Spleen (tissue), 11 donors: ENCODE results near the gene C1orf35. TPM values are rescaled to one million over a fixed set of nuclear protein-coding genes. Genes with fewer than 3 reads are reported as not detected.

Source experiments
- DNase-seq: peaks from one replicate; pipeline ENCODE4 v3.0.0-alpha.2; 2020
- H3K27ac ChIP-seq, 8 donors: fragments of 200-600 bp; sonication (generic) in 7 of 8; 1 replicate in 4 of 8; 2 replicates in 4 of 8; pipeline versions ENCODE4 v1.5.0 to v1.8.0; 2016 to 2021; ENCODE audit warnings: inconsistent platforms in 4 of 8, mild to moderate bottlenecking in 4 of 8, moderate library complexity in 1 of 8
- H3K27me3 ChIP-seq, 7 donors: fragments of 200-600 bp; sonication (generic) in 6 of 7; replicated peaks in 1 of 7; 1 replicate in 4 of 7; 2 replicates in 3 of 7; pipeline versions ENCODE4 v1.5.0 to v1.8.0; 2016 to 2021; ENCODE audit warnings: inconsistent platforms in 3 of 7, mild to moderate bottlenecking in 1 of 7
- H3K36me3 ChIP-seq, 6 donors: fragments of 200-600 bp; sonication (generic) in 5 of 6; 1 replicate in 4 of 6; 2 replicates in 2 of 6; pipeline versions ENCODE4 v1.5.0 to v1.8.0; 2016 to 2021; ENCODE audit warnings: inconsistent platforms in 2 of 6
- H3K4me1 ChIP-seq, 6 donors: fragments of 200-600 bp; sonication (generic) in 5 of 6; 1 replicate in 3 of 6; 2 replicates in 3 of 6; pipeline versions ENCODE4 v1.5.0 to v1.8.0; 2016 to 2021; ENCODE audit warnings: inconsistent platforms in 3 of 6
- H3K4me3 ChIP-seq, 8 donors: fragments of 200-600 bp; sonication (generic) in 7 of 8; 1 replicate in 4 of 8; 2 replicates in 4 of 8; pipeline versions ENCODE4 v1.5.0 to v1.8.0; 2016 to 2021; ENCODE audit warnings: inconsistent platforms in 4 of 8, mild to moderate bottlenecking in 4 of 8, moderate library complexity in 2 of 8
- H3K9me3 ChIP-seq, 8 donors: fragments of 200-600 bp; sonication (generic) in 7 of 8; 1 replicate in 4 of 8; 2 replicates in 4 of 8; pipeline versions ENCODE4 v1.5.0 to v1.8.0; 2016 to 2021; ENCODE audit warnings: inconsistent platforms in 4 of 8
- CTCF ChIP-seq, 11 experiments: fragments of 200-600 bp in 7 of 11; fragments of 450-650 bp in 4 of 11; sonication (generic) in 4 of 11; IDR thresholded peaks in 8 of 11; conservative IDR thresholded peaks in 3 of 11; 1 replicate in 7 of 11; 2 replicates in 4 of 11; pipeline versions ENCODE4 v1.4.0 to v1.8.0; 2016 to 2021; ENCODE audit warnings: antibody characterized with exemption in 11 of 11, inconsistent platforms in 4 of 11, mild to moderate bottlenecking in 1 of 11
- POLR2A ChIP-seq, 3 donors: fragments of 450-650 bp; IDR thresholded peaks; one replicate each; pipeline ENCODE4 v1.5.1; 2017; ENCODE audit warnings: antibody characterized with exemption in 3 of 3, mild to moderate bottlenecking in 1 of 3
- POLR2AphosphoS5 ChIP-seq, 3 donors: sonication (generic); formaldehyde crosslinking; IDR thresholded peaks; one replicate each; pipeline ENCODE4 v1.5.1; 2017; ENCODE audit warnings: antibody characterized with exemption in 3 of 3
- WGBS, 5 donors: extraction: QIAGEN DNeasy Blood & Tissue Kit in 3 of 5; methylation state at CpG; one replicate each; pipeline versions ENCODE4 v1.1.5 to v1.1.7; 2013 to 2018; 5-methylcytosine and 5-hydroxymethylcytosine counted together
- intact Hi-C: fragments of 100-400 bp; cut with DNase I; formaldehyde crosslinking; loops from one replicate; pipeline ENCODE4 v1.15.0; 2023; ENCODE audit warnings: low total_unique reads
- polyA plus RNA-seq, 3 donors: library from polyadenylated mRNA; stranded (reverse); fragments of 200-250 nt; gene quantifications; one replicate each; pipeline ENCODE4 v1.2.1, GENCODE V29; 2013
- total RNA-seq, 7 donors: library from RNA; depleted of rRNA in 3 of 7; stranded (reverse); fragments of >200 nt in 3 of 7; fragmentation: NEBNext Ultra II Directional in 4 of 7; extraction: Animal tissue kit (Norgen Biotek cat#: 25700) in 4 of 7; gene quantifications; one replicate each; pipeline versions ENCODE4 v1.1.0 to v1.2.1, GENCODE V29; 2016 to 2021
- donor health status: healthy with polysubstance abuse.
- donor health status: DM: no; HTN: no; CAD: no; lungs with moderate emphysema.
- donor health status: DM: no; HTN: no; CAD: no.
- donor health status: Bipolar disorder and iron deficiency.
- donor health status: healthy.
- donor health status: DM: no; HTN: no; CAD: no.
- donor health status: DM: yes; HTN: yes; CAD: no.

C1orf35 gene
- total and polyA plus RNA-seq, 10 donors, result 7.3 to 23.4 (median 12.5) TPM

- H3K27me3 ChIP-seq, result no peaks in the 10 kb centered on the region
- WGBS, 5 donors, result 33 to 48% (median 37%) methylated on average over 15 of the region's 15 CpGs
- H3K36me3 ChIP-seq, result peaks cover 0 to 27% (median 20%) of the 10 kb centered on the region in 6 donors
- H3K4me1 ChIP-seq, result peaks cover 11 to 45% (median 28%) of the 10 kb centered on the region in 6 donors
- H3K27ac ChIP-seq, result peak overlapping the region; percentile 75 to 96 (median 88)
- intact Hi-C loops, result no loop called here
- peak overlapping the region; percentile 66 to 95 (median 90) for H3K4me3 ChIP-seq
- TF ChIP-seq POLR2AphosphoS5 (IDR thresholded peaks at IDR 0.05), result peak in 1 of 3 donors; percentile 21
- TF ChIP-seq POLR2A (IDR thresholded peaks at IDR 0.05), result no peak
- DNase-seq, result no peak
- no peaks in the 10 kb centered on the region for H3K9me3 ChIP-seq
Measured at GRCh38 chr1:228109962-228110488, 6.9 kb upstream of the C1orf35 start.

DNA sequence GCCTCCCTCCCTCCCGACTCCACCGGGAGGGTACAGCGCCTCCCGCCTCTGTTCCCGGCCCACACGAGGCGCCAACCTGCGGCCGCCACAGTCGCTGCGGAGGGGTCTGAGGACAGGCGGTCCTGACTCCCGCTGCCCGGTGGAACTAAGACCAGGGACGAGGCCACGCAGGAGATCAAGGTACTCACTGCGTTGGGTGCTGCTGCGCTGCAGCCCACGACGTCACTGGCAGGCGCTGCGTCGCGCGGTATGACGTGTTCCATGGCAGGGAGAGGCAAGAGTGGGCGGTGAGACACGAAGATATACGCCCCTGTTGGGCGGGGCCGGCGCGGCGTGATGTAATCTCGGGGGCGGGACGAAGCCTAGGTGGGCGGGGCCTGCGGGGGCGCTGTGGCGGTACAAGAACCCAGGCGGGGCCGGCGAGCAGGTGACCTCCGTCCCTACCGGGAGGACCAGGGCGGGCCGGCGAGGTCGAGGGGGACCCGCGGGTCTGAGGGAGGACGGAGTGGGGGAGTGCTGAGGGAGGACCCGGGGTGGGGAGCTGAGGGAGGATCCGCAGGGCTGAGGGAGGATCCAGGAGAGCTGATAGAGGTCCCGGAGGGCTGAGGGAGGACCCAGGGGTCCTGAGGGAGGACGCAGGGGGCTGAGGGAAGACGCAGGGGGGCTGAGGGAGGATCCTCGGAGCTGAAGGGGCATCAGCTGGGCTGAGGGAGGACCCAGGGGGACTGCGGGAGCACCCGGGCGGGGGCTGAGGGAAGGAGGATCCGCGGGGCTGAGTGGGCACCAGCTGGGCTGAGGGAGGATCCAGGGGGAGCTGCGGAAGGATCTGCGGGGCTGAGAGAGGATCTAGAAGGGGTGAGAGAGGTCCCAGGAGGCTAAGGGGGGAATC lies 6.2 kb upstream of the C1orf35 start, which contains the start of gene MRPL55:
MRPL55 (minus strand) TSS at position 227 of the 889 bp plus-strand sequence. CDS start 1,039 bp downstream, outside the sequence.
- peak within 1 kb of the TSS; percentile 66 to 95 (median 90) for H3K4me3 ChIP-seq
- H3K27ac ChIP-seq, result peak within 1 kb of the TSS; percentile 84 to 96 (median 89)
- H3K27me3 ChIP-seq, result no peaks in the 10 kb centered on the region
- intact Hi-C loops, result no loop called here
- peak; percentile 100 for DNase-seq
- 0 to 1% (median 1%) methylated on average over 40 to 66 of the region's 66 CpGs for WGBS, 5 donors
- no peaks in the 10 kb centered on the region for H3K9me3 ChIP-seq
- peak in 6 of 11 experiments; percentile 21 to 58 (median 42) for TF ChIP-seq CTCF (IDR thresholded peaks at IDR 0.05 in 8 of 11, conservative IDR thresholded peaks at IDR 0.05 in 3 of 11)
- peak; percentile 51 to 88 (median 66) for TF ChIP-seq POLR2A (IDR thresholded peaks at IDR 0.05)
- peak; percentile 100 for TF ChIP-seq POLR2AphosphoS5 (IDR thresholded peaks at IDR 0.05)
- H3K4me1 ChIP-seq, result peaks cover 11 to 52% (median 31%) of the 10 kb centered on the region in 6 donors
- peaks cover 0 to 27% (median 20%) of the 10 kb centered on the region in 6 donors for H3K36me3 ChIP-seq

DNA sequence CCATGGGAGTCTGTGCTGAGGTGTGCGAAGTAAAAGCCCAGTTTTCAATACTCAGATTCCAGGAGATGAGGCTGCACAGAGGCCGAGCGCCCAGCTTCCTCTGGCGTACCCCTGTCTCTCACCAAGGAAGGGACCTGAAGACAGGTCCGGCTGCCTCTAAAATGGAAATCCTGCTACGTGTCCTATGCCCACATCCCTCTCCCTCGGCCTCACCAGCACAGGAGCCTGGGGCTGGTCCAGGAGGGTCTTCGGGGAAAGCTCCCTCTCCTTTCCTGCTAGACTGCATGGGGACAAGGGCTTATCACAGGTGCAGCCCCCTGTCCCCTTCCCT lies 5.6 kb upstream of the C1orf35 start:
- H3K36me3 ChIP-seq, result peaks cover 0 to 27% (median 20%) of the 10 kb centered on the region in 6 donors
- no peaks in the 10 kb centered on the region for H3K9me3 ChIP-seq
- DNase-seq, result no peak
- WGBS, 5 donors, result 0 to 6% (median 5%) methylated on average over 3 to 8 of the region's 8 CpGs
- H3K4me3 ChIP-seq, result peak overlapping the region; percentile 66 to 95 (median 90)
- intact Hi-C loops, result no loop called here
- TF ChIP-seq POLR2A (IDR thresholded peaks at IDR 0.05), result no peak
- no peak for TF ChIP-seq POLR2AphosphoS5 (IDR thresholded peaks at IDR 0.05)
- no peak for TF ChIP-seq CTCF (IDR thresholded peaks at IDR 0.05 in 8 of 11, conservative IDR thresholded peaks at IDR 0.05 in 3 of 11)
- H3K27ac ChIP-seq, result peak overlapping the region; percentile 84 to 96 (median 89)
- peaks cover 17 to 59% (median 37%) of the 10 kb centered on the region in 6 donors for H3K4me1 ChIP-seq
- H3K27me3 ChIP-seq, result no peaks in the 10 kb centered on the region

- TF ChIP-seq POLR2A (IDR thresholded peaks at IDR 0.05), result no peak
- Histone ChIP-seq H3K27ac (peak overlapping the region in 7 of 8 donors; percentile 84 to 96 (median 90)), H3K9me3 (no peaks in the 10 kb centered on the region), H3K4me1 (peaks cover 20 to 63% (median 43%) of the 10 kb centered on the region in 6 donors), H3K36me3 (peaks cover 0 to 27% (median 20%) of the 10 kb centered on the region in 6 donors), H3K4me3 (peak overlapping the region; percentile 66 to 95 (median 90)), H3K27me3 (no peaks in the 10 kb centered on the region)
- DNase-seq, result peak; percentile 82
- 66 to 79% (median 70%) methylated on average over 11 of the region's 11 CpGs for WGBS, 5 donors
- intact Hi-C loops, result no loop called here
Measured at GRCh38 chr1:228108055-228108690, 5.0 kb upstream of the C1orf35 start.
